DND-41 (cell line): Measurements from ENCODE around the gene ZNF606.

ENCODE experiments used
- ATAC-seq: fragments of 200-7000 bp; cut with Tn5 transposase; 3 replicates; pipeline ENCODE4 v1.9.1; 2021; ENCODE audit warnings: low read depth; ENCODE audit not compliant: insufficient read depth
- DNase-seq: peaks from one replicate; pipeline ENCODE4 v3.0.0-alpha.2; 2020
- H2AFZ ChIP-seq: 2 replicates; pipeline ENCODE4 v1.6.0; 2012; ENCODE audit warnings: low read depth, low read length
- H3K27ac ChIP-seq: 2 replicates; pipeline ENCODE4 v1.5.1; 2012; ENCODE audit warnings: low read length, inconsistent platforms
- H3K27me3 ChIP-seq: fragments of 200-600 bp; sonication (generic); 2 replicates; pipeline ENCODE4 v1.6.0; 2012; ENCODE audit warnings: low read length, mild to moderate bottlenecking, inconsistent platforms; ENCODE audit not compliant: insufficient read depth, poor library complexity
- H3K36me3 ChIP-seq: 2 replicates; pipeline ENCODE4 v1.5.1; 2012; ENCODE audit warnings: low read length, inconsistent platforms; ENCODE audit not compliant: insufficient read depth
- H3K4me1 ChIP-seq: 2 replicates; pipeline ENCODE4 v1.5.1; 2012; ENCODE audit warnings: mild to moderate bottlenecking, low read length; ENCODE audit not compliant: insufficient read depth
- H3K4me2 ChIP-seq: 2 replicates; pipeline ENCODE4 v1.6.0; 2012; ENCODE audit warnings: mild to moderate bottlenecking, moderate library complexity, low read length, inconsistent platforms; ENCODE audit not compliant: insufficient read depth
- H3K4me3 ChIP-seq, 2 experiments: fragments of 200-600 bp in 1 of 2; shearing (Covaris generic) in 1 of 2; 2 replicates each; pipeline ENCODE4 v1.5.1; 2012 to 2016; ENCODE audit warnings: inconsistent platforms in 2 of 2, low read length in 2 of 2, mild to moderate bottlenecking in 2 of 2, low read depth in 1 of 2, moderate library complexity in 1 of 2
- H3K79me2 ChIP-seq: 2 replicates; pipeline ENCODE4 v1.6.0; 2012; ENCODE audit warnings: low read length, inconsistent platforms; ENCODE audit not compliant: insufficient read depth
- H3K9ac ChIP-seq: 2 replicates; pipeline ENCODE4 v1.6.0; 2012; ENCODE audit warnings: low read depth, mild to moderate bottlenecking, inconsistent platforms, low read length, moderate library complexity
- H3K9me3 ChIP-seq: 2 replicates; pipeline ENCODE4 v1.5.1; 2012; ENCODE audit warnings: low read length, moderate library complexity, mild to moderate bottlenecking, inconsistent platforms; ENCODE audit not compliant: insufficient read depth, severe bottlenecking
- H4K20me1 ChIP-seq: 2 replicates; pipeline ENCODE4 v1.6.0; 2012; ENCODE audit warnings: low read length; ENCODE audit not compliant: insufficient read depth
- EZH2 ChIP-seq: IDR thresholded peaks from 3 replicates; pipeline ENCODE4 v1.6.1; 2012; ENCODE audit warnings: borderline replicate concordance, low read depth, mild to moderate bottlenecking, moderate library complexity, low read length, inconsistent platforms; ENCODE audit not compliant: severe bottlenecking
- TF ChIP-seq, protein P1 (sequence below): IDR thresholded peaks from 2 replicates; pipeline ENCODE4 v1.5.1; 2012; ENCODE audit warnings: borderline replicate concordance, low read length, moderate library complexity, mild to moderate bottlenecking; ENCODE audit not compliant: poor library complexity, severe bottlenecking; ENCODE audit errors: extremely low read depth

Gene ZNF606

DNA sequence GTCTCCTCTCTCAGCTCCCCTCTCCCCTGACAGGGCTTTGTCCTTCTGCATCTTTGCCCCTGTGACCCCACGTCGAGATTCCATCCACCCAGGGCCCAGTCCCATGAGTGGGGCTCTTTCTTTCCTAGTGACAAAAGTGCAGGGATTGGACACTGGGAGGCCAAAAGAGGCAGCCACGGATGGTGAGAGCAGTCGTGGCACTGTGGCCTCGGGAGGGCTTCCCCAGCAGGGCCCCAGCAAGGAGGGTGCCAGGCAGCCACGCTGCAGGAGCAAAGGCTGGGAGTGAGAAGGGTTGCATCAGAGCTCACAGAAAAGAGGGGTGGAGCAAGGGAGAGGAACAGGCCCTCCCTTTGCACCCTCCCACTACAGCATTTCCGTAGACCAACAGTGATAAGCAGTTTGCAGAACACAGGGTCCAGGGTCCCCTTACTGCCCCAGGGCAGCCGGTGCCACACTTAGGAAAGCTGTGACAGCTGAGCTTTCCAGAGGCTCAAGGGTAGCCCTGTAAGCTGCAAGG lies 36.1 kb upstream of the ZNF606 start:
- no peaks in the 10 kb centered on the region for H3K36me3 ChIP-seq
- no peaks in the 10 kb centered on the region for H3K4me1 ChIP-seq
- H3K27ac ChIP-seq = no peak overlapping the region
- H3K9me3 ChIP-seq = peaks cover 6% of the 10 kb centered on the region
- no peaks in the 10 kb centered on the region for H3K79me2 ChIP-seq
- DNase-seq (no peak), ATAC-seq (no peak)
- no peak for TF ChIP-seq EZH2
- TF ChIP-seq, protein P1, sequence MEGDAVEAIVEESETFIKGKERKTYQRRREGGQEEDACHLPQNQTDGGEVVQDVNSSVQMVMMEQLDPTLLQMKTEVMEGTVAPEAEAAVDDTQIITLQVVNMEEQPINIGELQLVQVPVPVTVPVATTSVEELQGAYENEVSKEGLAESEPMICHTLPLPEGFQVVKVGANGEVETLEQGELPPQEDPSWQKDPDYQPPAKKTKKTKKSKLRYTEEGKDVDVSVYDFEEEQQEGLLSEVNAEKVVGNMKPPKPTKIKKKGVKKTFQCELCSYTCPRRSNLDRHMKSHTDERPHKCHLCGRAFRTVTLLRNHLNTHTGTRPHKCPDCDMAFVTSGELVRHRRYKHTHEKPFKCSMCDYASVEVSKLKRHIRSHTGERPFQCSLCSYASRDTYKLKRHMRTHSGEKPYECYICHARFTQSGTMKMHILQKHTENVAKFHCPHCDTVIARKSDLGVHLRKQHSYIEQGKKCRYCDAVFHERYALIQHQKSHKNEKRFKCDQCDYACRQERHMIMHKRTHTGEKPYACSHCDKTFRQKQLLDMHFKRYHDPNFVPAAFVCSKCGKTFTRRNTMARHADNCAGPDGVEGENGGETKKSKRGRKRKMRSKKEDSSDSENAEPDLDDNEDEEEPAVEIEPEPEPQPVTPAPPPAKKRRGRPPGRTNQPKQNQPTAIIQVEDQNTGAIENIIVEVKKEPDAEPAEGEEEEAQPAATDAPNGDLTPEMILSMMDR = no peak
- H3K27me3 ChIP-seq = no peaks in the 10 kb centered on the region
- H3K4me2 ChIP-seq = no peak overlapping the region
- H2AFZ ChIP-seq = no peak overlapping the region
- H3K9ac ChIP-seq = no peak overlapping the region
- H3K4me3 ChIP-seq = no peak overlapping the region
- no peaks in the 10 kb centered on the region for H4K20me1 ChIP-seq

DNA sequence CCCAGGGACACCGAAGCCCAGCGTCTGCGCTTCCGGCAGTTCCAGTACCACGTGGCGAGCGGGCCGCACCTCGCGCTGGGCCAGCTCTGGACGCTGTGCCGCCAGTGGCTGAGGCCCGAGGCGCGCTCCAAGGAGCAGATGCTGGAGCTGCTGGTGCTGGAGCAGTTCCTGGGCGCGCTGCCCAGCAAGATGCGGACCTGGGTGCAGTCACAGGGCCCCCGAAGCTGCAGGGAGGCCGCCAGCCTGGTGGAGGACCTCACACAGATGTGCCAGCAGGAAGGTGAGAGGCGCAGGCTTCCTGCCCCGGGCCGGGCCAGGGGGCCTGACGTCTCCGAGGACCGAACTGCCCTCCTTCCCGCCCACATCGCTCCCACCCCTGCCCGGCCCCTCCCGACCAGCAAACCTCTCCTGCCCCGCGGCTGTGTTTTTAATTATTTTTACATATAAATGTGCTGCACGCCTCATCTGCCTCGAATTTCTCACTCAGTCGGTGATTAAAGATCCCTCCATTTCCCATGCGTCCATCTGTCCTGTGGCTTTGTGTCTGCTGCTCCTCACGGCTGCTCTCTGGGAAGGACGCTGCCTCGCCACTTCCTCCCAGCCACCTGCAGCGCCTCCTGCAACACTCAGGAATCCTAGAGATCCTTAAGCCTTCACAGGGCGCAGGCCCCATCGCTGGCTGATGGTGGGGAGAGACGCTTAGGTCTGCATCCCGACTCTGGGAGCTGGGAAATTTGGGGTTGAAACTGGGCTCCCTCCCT lies 35.5 kb upstream of the ZNF606 start:
- Histone ChIP-seq H3K4me1 (no peaks in the 10 kb centered on the region), H3K27ac (no peak overlapping the region), H3K27me3 (no peaks in the 10 kb centered on the region), H3K36me3 (no peaks in the 10 kb centered on the region), H3K4me3 (no peak overlapping the region), H3K9me3 (peaks cover 6% of the 10 kb centered on the region), H3K79me2 (no peaks in the 10 kb centered on the region), H3K9ac (no peak overlapping the region), H4K20me1 (no peaks in the 10 kb centered on the region), H3K4me2 (no peak overlapping the region), H2AFZ (no peak overlapping the region)
- TF ChIP-seq EZH2 = no peak
- TF ChIP-seq, protein P1 = no peak
- DNase-seq (no peak), ATAC-seq (no peak)

DNA sequence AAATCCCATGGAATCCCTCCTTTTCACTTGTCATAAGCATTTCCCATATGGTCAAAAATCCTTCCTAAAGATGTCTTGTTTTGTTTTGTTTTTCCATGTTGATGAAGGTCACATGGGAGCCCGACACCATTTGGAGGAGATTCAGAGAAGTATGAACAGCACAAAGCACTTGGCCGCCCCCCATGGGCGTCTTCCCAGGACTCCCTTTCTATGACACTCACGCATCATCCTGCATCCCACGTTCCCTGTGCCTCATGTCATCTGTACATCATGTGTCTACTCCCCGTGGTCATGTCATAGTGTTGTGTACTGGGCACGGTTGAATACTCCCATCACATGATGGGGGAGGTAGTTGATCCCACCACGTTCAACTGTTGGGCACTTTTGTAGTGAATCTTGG lies 33.2 kb upstream of the ZNF606 start:
- H2AFZ ChIP-seq = no peak overlapping the region
- H3K9me3 ChIP-seq = no peaks in the 10 kb centered on the region
- H3K36me3 ChIP-seq = no peaks in the 10 kb centered on the region
- no peak for ATAC-seq
- no peak overlapping the region for H3K4me3 ChIP-seq
- H3K27me3 ChIP-seq = no peaks in the 10 kb centered on the region
- no peaks in the 10 kb centered on the region for H4K20me1 ChIP-seq
- no peak overlapping the region for H3K27ac ChIP-seq
- no peak overlapping the region for H3K4me2 ChIP-seq
- no peaks in the 10 kb centered on the region for H3K79me2 ChIP-seq
- DNase-seq = no peak
- no peaks in the 10 kb centered on the region for H3K4me1 ChIP-seq
- H3K9ac ChIP-seq = no peak overlapping the region
- TF ChIP-seq, protein P1 = no peak
- no peak for TF ChIP-seq EZH2

DNA sequence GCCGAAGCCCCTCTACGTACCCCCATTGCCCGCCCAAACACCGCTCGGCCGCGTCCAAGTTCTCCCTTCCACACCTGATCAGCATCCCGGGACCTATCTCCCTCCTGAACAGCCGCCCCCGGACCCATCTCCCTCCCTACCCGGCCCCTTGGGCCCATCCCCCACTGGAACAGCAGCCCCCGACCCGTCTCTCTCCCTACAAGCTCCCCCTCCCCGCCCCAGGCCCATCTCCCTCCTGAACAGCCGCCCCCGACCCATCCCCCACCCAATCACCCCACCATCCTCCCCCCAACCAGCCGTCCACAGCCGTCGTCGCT lies 31.8 kb upstream of the ZNF606 start:
- Histone ChIP-seq H3K4me1 (no peaks in the 10 kb centered on the region), H3K4me2 (no peak overlapping the region), H3K36me3 (no peaks in the 10 kb centered on the region), H2AFZ (no peak overlapping the region), H3K4me3 (no peak overlapping the region), H4K20me1 (no peaks in the 10 kb centered on the region), H3K27me3 (no peaks in the 10 kb centered on the region), H3K79me2 (no peaks in the 10 kb centered on the region), H3K9me3 (no peaks in the 10 kb centered on the region), H3K27ac (no peak overlapping the region), H3K9ac (no peak overlapping the region)
- no peak for DNase-seq
- no peak for ATAC-seq
- TF ChIP-seq, protein P1 = no peak
- no peak for TF ChIP-seq EZH2
